ENCODE results near the gene ALDH3B2. TPM values are rescaled to one million over a fixed set of nuclear protein-coding genes. Genes with fewer than 3 reads are reported as not detected.
"Not testable (repeated sequence)": the region's sequence is repeated elsewhere in the genome, so short reads cannot be mapped to it uniquely, and the experiment has no call there.

The ALDH3B2 gene, protein sequence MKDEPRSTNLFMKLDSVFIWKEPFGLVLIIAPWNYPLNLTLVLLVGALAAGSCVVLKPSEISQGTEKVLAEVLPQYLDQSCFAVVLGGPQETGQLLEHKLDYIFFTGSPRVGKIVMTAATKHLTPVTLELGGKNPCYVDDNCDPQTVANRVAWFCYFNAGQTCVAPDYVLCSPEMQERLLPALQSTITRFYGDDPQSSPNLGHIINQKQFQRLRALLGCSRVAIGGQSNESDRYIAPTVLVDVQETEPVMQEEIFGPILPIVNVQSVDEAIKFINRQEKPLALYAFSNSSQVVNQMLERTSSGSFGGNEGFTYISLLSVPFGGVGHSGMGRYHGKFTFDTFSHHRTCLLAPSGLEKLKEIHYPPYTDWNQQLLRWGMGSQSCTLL
- polyA plus RNA-seq (2013, experiment 1 of 2) = not detected
- not detected for polyA plus RNA-seq (2013, experiment 2 of 2)

DNA sequence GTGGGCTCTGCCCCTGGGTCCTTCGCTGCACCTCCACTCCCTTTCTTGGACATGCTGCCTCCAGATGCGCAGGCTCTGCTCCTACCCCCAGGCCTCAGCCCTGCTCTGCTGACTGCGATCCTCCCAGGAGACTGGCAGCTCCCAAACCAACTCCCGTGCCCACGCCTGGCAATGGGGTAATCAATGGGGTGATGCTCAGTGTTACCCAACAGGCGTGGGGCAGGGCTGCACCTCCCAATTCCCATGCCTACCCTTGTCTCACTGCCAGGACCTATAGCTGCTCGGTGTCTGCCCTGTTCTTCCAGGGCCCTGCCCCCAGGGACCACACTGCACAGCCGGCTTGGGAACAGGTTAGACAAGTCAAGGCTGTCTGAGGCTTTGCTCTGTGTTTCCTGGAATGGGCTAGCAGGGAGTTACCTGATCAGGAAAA lies at the start of gene ALDH3B2:
Gene ALDH3B2 (minus strand): TSS at position 182 of the 430 bp plus-strand sequence. CDS start 7,688 bp downstream, outside the sequence.
- Histone ChIP-seq H3K27ac (ENCODE audit: low read depth, low read length) (no peak within 1 kb of the TSS), H3K9me3 (ENCODE audit: insufficient read depth, low read depth, low read length) (no peaks in the 10 kb centered on the region), H3K9ac (ENCODE audit: low read depth, low read length) (no peak within 1 kb of the TSS), H3K36me3 (ENCODE audit: insufficient read depth, low read length) (no peaks in the 10 kb centered on the region), H3K4me3 (ENCODE audit: low read length) (no peak within 1 kb of the TSS), H3K27me3 (ENCODE audit: insufficient read depth, low read length) (no peaks in the 10 kb centered on the region), H3K4me1 (ENCODE audit: insufficient read depth, low read length) (peaks cover 3% of the 10 kb centered on the region; the same call in 1 of the 2 replicates)
- 94% methylated on average over 8 of the region's 8 CpGs for WGBS

DNA sequence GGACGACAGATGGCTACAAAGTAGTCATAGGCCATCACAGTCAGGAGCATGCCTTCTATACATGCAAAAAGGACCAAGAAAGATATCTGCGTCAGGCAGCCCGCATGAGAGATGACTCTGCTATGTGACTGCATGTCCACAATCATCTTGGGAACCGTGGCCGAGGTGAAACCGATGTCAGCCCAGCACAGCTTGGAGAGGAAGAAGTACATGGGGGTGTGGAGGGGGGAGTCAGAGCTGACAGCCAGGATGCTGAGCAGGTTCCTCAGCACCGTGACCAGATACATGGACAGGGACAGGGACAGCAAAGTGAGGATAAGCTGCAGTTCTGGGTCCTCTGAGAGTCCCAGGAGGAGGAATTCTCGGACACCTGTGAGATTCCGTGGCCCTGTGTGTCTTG lies 48.6 kb upstream of the ALDH3B2 start:
- 96% methylated on average over 7 of the region's 9 CpGs for WGBS
- not testable (repeated sequence) for H3K9me3 ChIP-seq (ENCODE audit: insufficient read depth, low read depth, low read length); H3K9ac ChIP-seq (ENCODE audit: low read depth, low read length); H3K27ac ChIP-seq (ENCODE audit: low read depth, low read length); H3K36me3 ChIP-seq (ENCODE audit: insufficient read depth, low read length); H3K4me1 ChIP-seq (ENCODE audit: insufficient read depth, low read length); H3K4me3 ChIP-seq (ENCODE audit: low read length); H3K27me3 ChIP-seq (ENCODE audit: insufficient read depth, low read length)

DNA sequence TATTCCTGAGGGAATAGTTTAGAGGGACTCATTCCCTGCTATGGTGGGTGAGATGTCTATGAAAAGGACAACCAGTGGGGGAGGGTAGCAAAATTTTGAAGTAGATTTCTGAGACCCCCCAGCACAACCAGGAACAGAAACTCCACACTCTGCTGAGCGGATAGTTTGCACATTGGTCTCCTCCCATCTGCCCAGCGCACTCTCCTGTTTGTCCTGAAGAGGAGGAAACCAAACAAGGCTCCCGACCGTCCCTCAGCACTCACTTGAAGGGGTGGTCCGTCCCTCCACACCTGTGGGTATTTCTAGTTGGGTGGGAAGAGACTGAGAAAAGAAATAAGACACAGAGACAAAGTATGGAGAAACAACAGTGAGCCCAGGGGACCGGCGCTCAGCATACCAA lies 41.8 kb upstream of the ALDH3B2 start:
- 63% methylated on average over 7 of the region's 7 CpGs for WGBS
- not testable (repeated sequence) for H3K36me3 ChIP-seq (ENCODE audit: insufficient read depth, low read length); H3K4me3 ChIP-seq (ENCODE audit: low read length)

DNA sequence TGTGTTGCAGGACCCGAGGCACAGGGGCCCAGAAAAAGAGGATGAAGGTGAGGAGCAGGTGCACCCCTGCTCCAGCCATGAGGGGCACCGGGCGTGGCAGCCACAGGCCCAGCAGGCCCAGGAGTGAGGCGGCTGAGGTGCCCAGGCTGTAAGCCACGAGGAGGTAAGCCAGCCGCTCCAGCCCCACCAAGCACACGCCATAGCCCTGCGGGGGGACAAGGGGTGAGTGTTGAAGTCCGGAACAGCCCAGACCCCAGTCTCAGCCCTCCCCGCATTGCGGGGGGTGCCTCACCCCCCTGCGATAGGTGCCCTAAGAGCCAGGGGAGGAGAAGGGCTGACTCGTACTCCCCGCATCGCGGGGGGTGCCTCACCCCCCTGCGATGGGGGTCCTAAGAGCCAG lies 41.4 kb upstream of the ALDH3B2 start:
- not testable (repeated sequence) for H3K36me3 ChIP-seq (ENCODE audit: insufficient read depth, low read length); H3K4me1 ChIP-seq (ENCODE audit: insufficient read depth, low read length); H3K9ac ChIP-seq (ENCODE audit: low read depth, low read length); H3K4me3 ChIP-seq (ENCODE audit: low read length); H3K9me3 ChIP-seq (ENCODE audit: insufficient read depth, low read depth, low read length); H3K27ac ChIP-seq (ENCODE audit: low read depth, low read length)
- H3K27me3 ChIP-seq (ENCODE audit: insufficient read depth, low read length) = peaks cover 16% of the 10 kb centered on the region
- 90% methylated on average over 13 of the region's 17 CpGs for WGBS

More for the DNA sequence above, 41.8 kb upstream of the ALDH3B2 start:
- H3K9ac ChIP-seq (ENCODE audit: low read depth, low read length); H3K27ac ChIP-seq (ENCODE audit: low read depth, low read length); H3K4me1 ChIP-seq (ENCODE audit: insufficient read depth, low read length); H3K9me3 ChIP-seq (ENCODE audit: insufficient read depth, low read depth, low read length): not testable (repeated sequence)
- H3K27me3 ChIP-seq (ENCODE audit: insufficient read depth, low read length) = peaks cover 14% of the 10 kb centered on the region

DNA sequence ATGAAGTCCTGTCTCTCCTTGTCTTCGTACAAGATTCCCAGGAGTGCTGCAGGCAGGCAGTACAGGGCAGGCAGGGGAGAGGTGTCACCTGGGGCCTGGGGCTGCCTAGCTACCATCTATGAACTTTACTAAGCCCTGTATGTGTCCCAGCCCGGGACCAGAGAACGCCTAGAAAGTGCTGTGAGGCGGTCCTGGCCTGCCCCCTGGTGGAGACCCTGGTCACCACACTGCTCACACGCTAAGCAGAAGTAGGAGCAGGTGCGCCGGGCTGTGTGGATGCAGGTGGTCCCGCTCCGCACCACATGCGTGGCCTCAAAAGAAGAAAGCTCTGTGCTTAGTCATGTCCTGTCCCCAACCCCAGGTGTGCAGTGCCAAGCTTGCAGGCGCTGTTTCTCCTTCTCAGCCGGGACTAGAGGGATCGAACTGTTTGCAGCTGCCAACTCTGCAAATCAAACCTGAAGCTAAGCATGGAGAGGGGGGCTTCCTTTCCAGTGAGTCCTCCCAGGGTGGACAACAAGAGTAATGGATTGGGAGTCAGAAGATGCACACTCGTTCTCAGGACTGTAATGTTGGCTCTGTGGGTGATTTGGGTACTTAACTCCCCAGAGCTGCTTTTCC lies 39.6 kb upstream of the ALDH3B2 start:
- not testable (repeated sequence) for H3K27ac ChIP-seq (ENCODE audit: low read depth, low read length)
- WGBS = 44% methylated on average over 4 of the region's 14 CpGs

DNA sequence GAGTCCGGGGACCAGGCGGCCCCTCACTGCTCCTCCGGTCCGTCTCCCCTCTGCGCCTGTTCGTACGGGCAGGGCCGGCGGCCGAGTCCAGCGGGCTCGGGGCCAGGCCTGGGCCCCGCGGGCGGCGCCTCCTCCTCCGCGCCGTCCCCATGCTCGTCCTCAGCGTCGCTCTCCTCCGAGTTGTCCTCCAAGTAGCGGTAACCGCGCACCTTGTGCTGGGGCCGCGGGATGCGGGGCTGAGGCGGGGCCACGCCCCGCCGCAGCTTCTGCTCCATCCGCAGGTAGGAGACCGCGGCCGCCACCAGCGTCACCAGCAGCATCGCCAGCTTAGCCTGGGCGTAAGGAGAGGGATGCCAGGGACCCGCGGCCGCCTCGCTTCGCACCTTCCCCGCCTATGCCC lies 37.3 kb upstream of the ALDH3B2 start:
- H3K9ac ChIP-seq (ENCODE audit: low read depth, low read length); H3K9me3 ChIP-seq (ENCODE audit: insufficient read depth, low read depth, low read length); H3K36me3 ChIP-seq (ENCODE audit: insufficient read depth, low read length); H3K27ac ChIP-seq (ENCODE audit: low read depth, low read length); H3K4me1 ChIP-seq (ENCODE audit: insufficient read depth, low read length): not testable (repeated sequence)
- WGBS = 2% methylated on average over 45 of the region's 46 CpGs
- Histone ChIP-seq H3K27me3 (ENCODE audit: insufficient read depth, low read length) (peaks cover 18% of the 10 kb centered on the region), H3K4me3 (ENCODE audit: low read length) (peak overlapping the region; percentile 49)

More for the DNA sequence above, 39.6 kb upstream of the ALDH3B2 start:
- not testable (repeated sequence) for H3K4me3 ChIP-seq (ENCODE audit: low read length); H3K36me3 ChIP-seq (ENCODE audit: insufficient read depth, low read length); H3K9ac ChIP-seq (ENCODE audit: low read depth, low read length); H3K9me3 ChIP-seq (ENCODE audit: insufficient read depth, low read depth, low read length); H3K4me1 ChIP-seq (ENCODE audit: insufficient read depth, low read length)
- H3K27me3 ChIP-seq (ENCODE audit: insufficient read depth, low read length) = peaks cover 18% of the 10 kb centered on the region

DNA sequence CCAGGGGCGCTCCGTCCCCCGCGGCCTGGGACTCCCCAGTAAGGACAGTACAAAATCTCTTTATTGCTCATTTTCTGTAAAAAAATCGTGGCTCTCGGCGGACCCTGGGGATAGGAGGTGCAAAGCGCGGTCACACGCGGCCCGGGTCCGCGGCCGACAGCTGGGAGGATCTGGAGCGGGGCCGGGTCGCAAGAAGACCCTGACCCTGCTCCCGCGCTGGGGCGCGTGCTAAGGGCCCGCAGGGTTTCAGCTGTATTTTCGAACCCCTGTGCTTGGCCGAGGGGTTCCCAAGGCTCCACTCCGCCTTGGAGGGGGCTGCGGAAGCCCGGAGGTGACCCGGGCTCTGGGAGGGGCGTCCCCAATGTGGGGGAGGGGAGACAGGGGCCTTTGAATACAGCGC lies 36.8 kb upstream of the ALDH3B2 start:
- H3K9ac ChIP-seq (ENCODE audit: low read depth, low read length); H3K4me1 ChIP-seq (ENCODE audit: insufficient read depth, low read length); H3K27ac ChIP-seq (ENCODE audit: low read depth, low read length); H3K9me3 ChIP-seq (ENCODE audit: insufficient read depth, low read depth, low read length); H3K36me3 ChIP-seq (ENCODE audit: insufficient read depth, low read length): not testable (repeated sequence)
- WGBS = under 1% methylated on average over 19 of the region's 31 CpGs
- peaks cover 18% of the 10 kb centered on the region for H3K27me3 ChIP-seq (ENCODE audit: insufficient read depth, low read length)
- H3K4me3 ChIP-seq (ENCODE audit: low read length) = peak overlapping the region; percentile 49

DNA sequence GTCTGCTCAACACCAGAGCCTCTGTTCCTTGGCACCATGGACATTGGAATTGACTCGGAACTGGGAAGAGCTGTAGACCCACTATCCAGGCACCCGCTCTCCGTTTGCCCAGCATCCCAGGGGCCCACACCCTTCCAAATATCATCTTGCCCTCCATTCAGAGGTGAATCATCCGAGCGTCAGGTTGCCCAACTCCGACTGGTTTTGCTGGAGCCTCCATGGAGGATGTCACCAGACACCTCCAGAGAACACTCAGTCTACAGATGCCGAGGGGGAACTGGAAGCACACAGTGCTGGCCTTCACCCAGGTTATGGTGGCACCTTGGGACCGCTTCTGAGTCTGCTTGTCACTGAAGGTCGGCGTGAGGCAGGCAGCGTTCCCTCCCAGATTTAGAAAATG lies 35.4 kb upstream of the ALDH3B2 start:
- 90% methylated on average over 8 of the region's 11 CpGs for WGBS
- not testable (repeated sequence) for H3K27ac ChIP-seq (ENCODE audit: low read depth, low read length); H3K9me3 ChIP-seq (ENCODE audit: insufficient read depth, low read depth, low read length)

DNA sequence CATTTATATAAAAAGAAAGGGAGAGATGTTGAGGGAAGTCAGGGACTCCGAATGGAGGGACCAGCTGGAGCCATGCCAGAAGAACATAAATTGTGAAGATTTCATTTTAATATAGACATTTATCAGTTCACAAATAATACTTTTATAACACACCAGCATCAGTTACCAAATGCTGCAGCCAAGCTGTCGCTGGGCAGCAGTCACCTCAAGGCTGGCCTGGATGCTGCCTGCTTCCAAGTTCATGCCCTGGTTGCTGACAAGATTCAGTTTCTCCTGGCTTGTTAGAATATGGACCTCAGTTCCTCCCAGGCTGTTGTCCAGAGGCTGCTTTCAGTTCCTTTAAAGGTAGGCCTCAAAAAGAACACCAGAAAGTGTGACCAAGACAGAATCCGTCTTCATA lies 30.8 kb upstream of the ALDH3B2 start:
- Histone ChIP-seq H3K36me3 (ENCODE audit: insufficient read depth, low read length) (no peaks in the 10 kb centered on the region), H3K4me1 (ENCODE audit: insufficient read depth, low read length) (peaks cover 8% of the 10 kb centered on the region; the same call in 1 of the 2 replicates), H3K27me3 (ENCODE audit: insufficient read depth, low read length) (0 out of 2 replicates have a peak, but pooled peaks cover 2% of the 10 kb centered on the region), H3K9ac (ENCODE audit: low read depth, low read length) (no peak overlapping the region), H3K27ac (ENCODE audit: low read depth, low read length) (no peak overlapping the region), H3K4me3 (ENCODE audit: low read length) (no peak overlapping the region), H3K9me3 (ENCODE audit: insufficient read depth, low read depth, low read length) (no peaks in the 10 kb centered on the region)
- 95% methylated on average over 2 of the region's 3 CpGs for WGBS

More for the DNA sequence above, 35.4 kb upstream of the ALDH3B2 start:
- H3K9ac ChIP-seq (ENCODE audit: low read depth, low read length); H3K36me3 ChIP-seq (ENCODE audit: insufficient read depth, low read length); H3K4me3 ChIP-seq (ENCODE audit: low read length); H3K4me1 ChIP-seq (ENCODE audit: insufficient read depth, low read length): not testable (repeated sequence)
- peaks cover 18% of the 10 kb centered on the region for H3K27me3 ChIP-seq (ENCODE audit: insufficient read depth, low read length)

DNA sequence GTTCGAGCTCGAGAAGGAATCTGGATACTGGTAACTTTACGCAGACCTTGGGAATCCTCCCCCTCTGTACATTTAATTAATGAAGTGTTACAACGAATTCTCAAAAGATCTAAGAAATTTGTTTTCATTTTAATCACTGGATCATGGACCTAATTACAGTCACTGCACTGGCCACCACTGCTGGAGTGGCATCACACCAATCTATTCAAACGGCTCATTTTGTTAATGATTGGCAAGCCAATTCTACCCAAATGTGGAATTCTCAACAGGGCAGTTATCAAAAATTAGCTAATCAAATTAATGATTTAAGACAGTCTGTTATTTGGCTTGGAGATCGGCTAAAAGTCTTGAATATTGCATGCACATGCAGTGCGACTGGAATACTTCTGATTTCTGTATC lies 30.1 kb upstream of the ALDH3B2 start:
- no peak overlapping the region for H3K27ac ChIP-seq (ENCODE audit: low read depth, low read length)
- peaks cover 9% of the 10 kb centered on the region; the same call in 1 of the 2 replicates for H3K4me1 ChIP-seq (ENCODE audit: insufficient read depth, low read length)
- 93% methylated on average over 7 of the region's 7 CpGs for WGBS
- H3K27me3 ChIP-seq (ENCODE audit: insufficient read depth, low read length) = no peaks in the 10 kb centered on the region
- H3K4me3 ChIP-seq (ENCODE audit: low read length) = no peak overlapping the region
- H3K9me3 ChIP-seq (ENCODE audit: insufficient read depth, low read depth, low read length) = no peaks in the 10 kb centered on the region
- no peak overlapping the region for H3K9ac ChIP-seq (ENCODE audit: low read depth, low read length)
- H3K36me3 ChIP-seq (ENCODE audit: insufficient read depth, low read length) = no peaks in the 10 kb centered on the region

DNA sequence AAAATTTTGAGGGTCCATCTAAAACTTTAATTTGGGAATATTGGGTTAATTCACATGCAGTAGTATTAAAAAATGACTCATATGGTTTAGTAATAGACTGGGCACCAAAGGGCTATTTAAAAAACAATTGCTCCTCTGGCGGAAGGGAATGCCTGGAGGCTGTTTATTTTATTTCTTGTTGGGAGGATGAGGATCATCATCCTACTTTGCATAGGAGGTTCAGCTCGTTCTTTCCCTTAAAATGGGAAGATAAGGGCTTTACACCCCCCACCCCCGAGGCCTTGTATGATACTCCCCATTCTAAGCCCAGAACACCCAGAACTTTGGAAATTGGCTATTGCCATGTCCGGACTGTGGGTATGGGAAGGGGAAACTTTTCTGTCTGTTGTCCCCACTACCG lies 29.3 kb upstream of the ALDH3B2 start:
- H3K36me3 ChIP-seq (ENCODE audit: insufficient read depth, low read length); H3K4me3 ChIP-seq (ENCODE audit: low read length); H3K4me1 ChIP-seq (ENCODE audit: insufficient read depth, low read length); H3K9me3 ChIP-seq (ENCODE audit: insufficient read depth, low read depth, low read length); H3K9ac ChIP-seq (ENCODE audit: low read depth, low read length); H3K27me3 ChIP-seq (ENCODE audit: insufficient read depth, low read length); H3K27ac ChIP-seq (ENCODE audit: low read depth, low read length): not testable (repeated sequence)
- WGBS = 66% methylated on average over 4 of the region's 5 CpGs
